Measurements from ENCODE around the gene GRM4.

GRCh38 chr6:34096193-34096592 is 49.7 kb downstream of the GRM4 start:
- TF ChIP-seq CTCF (IDR thresholded peaks at IDR 0.05 in 8 of 11, conservative IDR thresholded peaks at IDR 0.05 in 3 of 11) = no peak
- TF ChIP-seq POLR2AphosphoS5 (IDR thresholded peaks at IDR 0.05) = no peak
- TF ChIP-seq POLR2A (IDR thresholded peaks at IDR 0.05) = no peak
